GM23338 (cell line): ENCODE measurements around the gene STAC. TPM values are rescaled to one million over a fixed set of nuclear protein-coding genes. Genes with fewer than 3 reads are reported as not detected.

Experiments used
- ATAC-seq: fragments of 200-7000 bp; cut with Tn5 transposase; 3 replicates; pipeline ENCODE4 v1.9.1; 2020
- DNase-seq: peaks from one replicate; pipeline ENCODE4 v3.0.0-alpha.2; 2015; ENCODE audit warnings: low spot score
- H2AFZ ChIP-seq: fragments of 200-600 bp; sonication (generic); 2 replicates; pipeline ENCODE4 v1.8.0; 2016; ENCODE audit warnings: antibody characterized with exemption, mild to moderate bottlenecking, moderate library complexity
- H3F3A ChIP-seq: fragments of 200-600 bp; sonication (generic); replicated peaks from 2 replicates; pipeline ENCODE4 v1.8.0; 2017; ENCODE audit warnings: antibody characterized with exemption, mixed run types, low read depth
- H3K27ac ChIP-seq: fragments of 200-600 bp; sonication (generic); 2 replicates; pipeline ENCODE4 v1.6.1; 2016; ENCODE audit warnings: low read depth
- H3K27me3 ChIP-seq: fragments of 200-600 bp; sonication (generic); 2 replicates; pipeline ENCODE4 v1.8.0; 2016; ENCODE audit warnings: mild to moderate bottlenecking, mixed run types, moderate library complexity; ENCODE audit not compliant: insufficient read depth
- H3K36me3 ChIP-seq: fragments of 200-600 bp; sonication (generic); 2 replicates; pipeline ENCODE4 v1.8.0; 2016; ENCODE audit warnings: mild to moderate bottlenecking; ENCODE audit not compliant: insufficient read depth
- H3K4me1 ChIP-seq: fragments of 200-600 bp; sonication (generic); 2 replicates; pipeline ENCODE4 v1.8.0; 2016; ENCODE audit warnings: mild to moderate bottlenecking, moderate library complexity; ENCODE audit not compliant: insufficient read depth
- H3K4me2 ChIP-seq: fragments of 200-600 bp; sonication (generic); 2 replicates; pipeline ENCODE4 v1.7.1; 2017; ENCODE audit warnings: mixed run types
- H3K4me3 ChIP-seq: fragments of 200-600 bp; sonication (generic); 2 replicates; pipeline ENCODE4 v1.6.1; 2016; ENCODE audit warnings: mixed run types
- H3K79me2 ChIP-seq: fragments of 200-600 bp; sonication (generic); replicated peaks from 2 replicates; pipeline ENCODE4 v1.8.0; 2017; ENCODE audit warnings: mild to moderate bottlenecking; ENCODE audit not compliant: insufficient read depth
- H3K9me2 ChIP-seq: fragments of 200-600 bp; sonication (generic); 2 replicates; pipeline ENCODE4 v1.8.0; 2017; ENCODE audit not compliant: insufficient read depth
- H4K20me1 ChIP-seq: fragments of 200-600 bp; sonication (generic); replicated peaks from 2 replicates; pipeline ENCODE4 v1.8.0; 2017; ENCODE audit warnings: mild to moderate bottlenecking; ENCODE audit not compliant: insufficient read depth
- H3K27ac Mint-ChIP-seq: 2 replicates; pipeline ENCODE4 v1.8.0; 2020; ENCODE audit warnings: inconsistent platforms, mild to moderate bottlenecking, moderate library complexity, mixed read lengths
- H3K27me3 Mint-ChIP-seq: 3 replicates; pipeline ENCODE4 v1.8.0; 2022; ENCODE audit warnings: low read depth, mild to moderate bottlenecking, moderate library complexity, mixed read lengths, inconsistent platforms; ENCODE audit not compliant: insufficient read depth, poor library complexity
- H3K36me3 Mint-ChIP-seq: 3 replicates; pipeline ENCODE4 v1.8.0; 2021; ENCODE audit warnings: low read depth, mild to moderate bottlenecking, inconsistent platforms, moderate library complexity, mixed read lengths
- H3K4me1 Mint-ChIP-seq: 3 replicates; pipeline ENCODE4 v1.8.0; 2020; ENCODE audit warnings: mild to moderate bottlenecking, inconsistent platforms, mixed read lengths
- H3K4me3 Mint-ChIP-seq: 3 replicates; pipeline ENCODE4 v1.8.0; 2021; ENCODE audit warnings: moderate library complexity, mild to moderate bottlenecking, inconsistent platforms, mixed read lengths
- H3K9me3 Mint-ChIP-seq: 3 replicates; pipeline ENCODE4 v1.8.0; 2020; ENCODE audit warnings: moderate library complexity, mild to moderate bottlenecking, inconsistent platforms, mixed read lengths
- CREB1 ChIP-seq: fragments of 250-450 bp; sonication (Bioruptor Pico); IDR thresholded peaks from 2 replicates; pipeline ENCODE4 v1.5.0; 2020; ENCODE audit warnings: low read depth, mild to moderate bottlenecking, moderate library complexity
- CTCF ChIP-seq, 2 experiments: fragments of 200-600 bp in 1 of 2; sonication (generic) in 1 of 2; conservative IDR thresholded peaks; 2 replicates each; pipeline versions ENCODE4 v1.5.1 to v1.6.1; 2016 to 2017; ENCODE audit warnings: antibody characterized with exemption in 2 of 2, low read depth in 2 of 2, mild to moderate bottlenecking in 2 of 2, moderate library complexity in 1 of 2
- ETS1 ChIP-seq: IDR thresholded peaks from 2 replicates; pipeline ENCODE4 v1.6.1; 2016; ENCODE audit warnings: antibody characterized with exemption
- EZH2 ChIP-seq: fragments of 200-600 bp; sonication (generic); IDR thresholded peaks from one replicate; pipeline ENCODE4 v1.8.0; 2017; ENCODE audit warnings: antibody characterized with exemption, mild to moderate bottlenecking, low read depth; ENCODE audit not compliant: unreplicated experiment
- EZH2phosphoT487 ChIP-seq: fragments of 200-600 bp; sonication (generic); IDR thresholded peaks from one replicate; pipeline ENCODE4 v1.8.1; 2018; ENCODE audit warnings: antibody characterized with exemption; ENCODE audit not compliant: unreplicated experiment
- JUNB ChIP-seq: IDR thresholded peaks from one replicate; pipeline ENCODE4 v1.6.1; 2016; ENCODE audit warnings: antibody characterized with exemption; ENCODE audit not compliant: unreplicated experiment
- NANOG ChIP-seq: IDR thresholded peaks from 2 replicates; pipeline ENCODE4 v1.6.1; 2016; ENCODE audit warnings: antibody characterized with exemption, borderline replicate concordance
- POLR2AphosphoS5 ChIP-seq: IDR thresholded peaks from 2 replicates; pipeline ENCODE4 v1.6.1; 2016; ENCODE audit warnings: antibody characterized with exemption, low read depth
- REST ChIP-seq: IDR thresholded peaks from one replicate; pipeline ENCODE4 v1.6.1; 2018; ENCODE audit warnings: antibody characterized with exemption; ENCODE audit not compliant: unreplicated experiment
- STAT1 ChIP-seq: IDR thresholded peaks from one replicate; pipeline ENCODE4 v1.6.1; 2016; ENCODE audit warnings: antibody characterized with exemption; ENCODE audit not compliant: unreplicated experiment
- ZNF114 ChIP-seq: fragments of 250-450 bp; sonication (Bioruptor Pico); IDR thresholded peaks from 2 replicates; pipeline ENCODE4 v1.5.0; 2020; ENCODE audit warnings: mild to moderate bottlenecking, moderate library complexity
- ZNF331 ChIP-seq: fragments of 250-450 bp; sonication (Bioruptor Pico); IDR thresholded peaks from 2 replicates; pipeline ENCODE4 v1.5.0; 2020; ENCODE audit warnings: low read depth, mild to moderate bottlenecking, moderate library complexity
- ZNF462 ChIP-seq: fragments of 250-450 bp; sonication (Bioruptor Pico); IDR thresholded peaks from 2 replicates; pipeline ENCODE4 v1.5.0; 2020; ENCODE audit warnings: mild to moderate bottlenecking, moderate library complexity
- polyA plus RNA-seq: library from polyadenylated mRNA; unstranded; fragments of >200 nt; fragmentation: Nextera tagmentation; extraction: Ambion mirVana; gene quantifications from 2 replicates; pipeline ENCODE4 v1.2.1, GENCODE V29; 2016
- total RNA-seq: library from RNA; depleted of rRNA; stranded (reverse); fragments of >200 nt; shearing (Covaris generic); gene quantifications from 2 replicates; pipeline ENCODE4 v1.2.3, GENCODE V29; 2014

Gene STAC
- total and polyA plus RNA-seq, 2 experiments from 2014 or later, result 5.6 to 22.9 TPM

- H4K20me1 ChIP-seq, result no peaks in the 10 kb centered on the region; the same call in 1 of the 2 replicates
- no peaks in the 10 kb centered on the region for H3K9me2 ChIP-seq
- H3K4me3 Mint-ChIP-seq, result no peak overlapping the region
- H3K27me3 Mint-ChIP-seq, result no peaks in the 10 kb centered on the region
- TF ChIP-seq NANOG, result no peak
- no peak for TF ChIP-seq JUNB
- TF ChIP-seq STAT1, result no peak
- no peak for TF ChIP-seq CREB1 (CRISPR knock-in tag)
- TF ChIP-seq ZNF462 (CRISPR knock-in tag), result no peak
- TF ChIP-seq CTCF (conservative IDR thresholded peaks at IDR 0.05; ENCODE audit: low read depth in 2 of 2), result no peak
- no peak for TF ChIP-seq EZH2
- no peak for TF ChIP-seq ZNF331 (CRISPR knock-in tag)
- no peak for TF ChIP-seq ETS1
- no peak for TF ChIP-seq REST
- TF ChIP-seq POLR2AphosphoS5, result no peak
- TF ChIP-seq ZNF114 (CRISPR knock-in tag), result no peak
- no peak for TF ChIP-seq EZH2phosphoT487
- no peaks in the 10 kb centered on the region for H3K4me1 ChIP-seq
- no peaks in the 10 kb centered on the region for H3K9me3 Mint-ChIP-seq
- H3K79me2 ChIP-seq, result no peaks in the 10 kb centered on the region
- no peak for DNase-seq
- no peaks in the 10 kb centered on the region for H3K36me3 ChIP-seq
- no peak overlapping the region for H3K4me3 ChIP-seq
- H2AFZ ChIP-seq, result no peak overlapping the region
- H3K27me3 ChIP-seq, result no peaks in the 10 kb centered on the region
- H3K27ac ChIP-seq, result no peak overlapping the region
- H3K4me1 Mint-ChIP-seq, result no peaks in the 10 kb centered on the region
- no peak for ATAC-seq
- no peak overlapping the region for H3K4me2 ChIP-seq
- H3K36me3 Mint-ChIP-seq, result no peaks in the 10 kb centered on the region
- no peak overlapping the region for H3K27ac Mint-ChIP-seq
- H3F3A ChIP-seq, result no peaks in the 10 kb centered on the region
Observed at GRCh38 chr3:36399933-36400332, 19.6 kb downstream of the STAC start.
